GM23338 (cell line): ENCODE results near the gene KCNIP1. TPM values are rescaled to one million over a fixed set of nuclear protein-coding genes. Genes with fewer than 3 reads are reported as not detected.

ENCODE experiments used
- ATAC-seq: fragments of 200-7000 bp; cut with Tn5 transposase; 3 replicates; pipeline ENCODE4 v1.9.1; 2020
- DNase-seq: peaks from one replicate; pipeline ENCODE4 v3.0.0-alpha.2; 2015; ENCODE audit warnings: low spot score
- H2AFZ ChIP-seq: fragments of 200-600 bp; sonication (generic); 2 replicates; pipeline ENCODE4 v1.8.0; 2016; ENCODE audit warnings: antibody characterized with exemption, mild to moderate bottlenecking, moderate library complexity
- H3F3A ChIP-seq: fragments of 200-600 bp; sonication (generic); replicated peaks from 2 replicates; pipeline ENCODE4 v1.8.0; 2017; ENCODE audit warnings: antibody characterized with exemption, mixed run types, low read depth
- H3K27ac ChIP-seq: fragments of 200-600 bp; sonication (generic); 2 replicates; pipeline ENCODE4 v1.6.1; 2016; ENCODE audit warnings: low read depth
- H3K27me3 ChIP-seq: fragments of 200-600 bp; sonication (generic); 2 replicates; pipeline ENCODE4 v1.8.0; 2016; ENCODE audit warnings: mild to moderate bottlenecking, mixed run types, moderate library complexity; ENCODE audit not compliant: insufficient read depth
- H3K36me3 ChIP-seq: fragments of 200-600 bp; sonication (generic); 2 replicates; pipeline ENCODE4 v1.8.0; 2016; ENCODE audit warnings: mild to moderate bottlenecking; ENCODE audit not compliant: insufficient read depth
- H3K4me1 ChIP-seq: fragments of 200-600 bp; sonication (generic); 2 replicates; pipeline ENCODE4 v1.8.0; 2016; ENCODE audit warnings: mild to moderate bottlenecking, moderate library complexity; ENCODE audit not compliant: insufficient read depth
- H3K4me2 ChIP-seq: fragments of 200-600 bp; sonication (generic); 2 replicates; pipeline ENCODE4 v1.7.1; 2017; ENCODE audit warnings: mixed run types
- H3K4me3 ChIP-seq: fragments of 200-600 bp; sonication (generic); 2 replicates; pipeline ENCODE4 v1.6.1; 2016; ENCODE audit warnings: mixed run types
- H3K79me2 ChIP-seq: fragments of 200-600 bp; sonication (generic); replicated peaks from 2 replicates; pipeline ENCODE4 v1.8.0; 2017; ENCODE audit warnings: mild to moderate bottlenecking; ENCODE audit not compliant: insufficient read depth
- H3K9me2 ChIP-seq: fragments of 200-600 bp; sonication (generic); 2 replicates; pipeline ENCODE4 v1.8.0; 2017; ENCODE audit not compliant: insufficient read depth
- H4K20me1 ChIP-seq: fragments of 200-600 bp; sonication (generic); replicated peaks from 2 replicates; pipeline ENCODE4 v1.8.0; 2017; ENCODE audit warnings: mild to moderate bottlenecking; ENCODE audit not compliant: insufficient read depth
- H3K27ac Mint-ChIP-seq: 2 replicates; pipeline ENCODE4 v1.8.0; 2020; ENCODE audit warnings: inconsistent platforms, mild to moderate bottlenecking, moderate library complexity, mixed read lengths
- H3K27me3 Mint-ChIP-seq: 3 replicates; pipeline ENCODE4 v1.8.0; 2022; ENCODE audit warnings: low read depth, mild to moderate bottlenecking, moderate library complexity, mixed read lengths, inconsistent platforms; ENCODE audit not compliant: insufficient read depth, poor library complexity
- H3K36me3 Mint-ChIP-seq: 3 replicates; pipeline ENCODE4 v1.8.0; 2021; ENCODE audit warnings: low read depth, mild to moderate bottlenecking, inconsistent platforms, moderate library complexity, mixed read lengths
- H3K4me1 Mint-ChIP-seq: 3 replicates; pipeline ENCODE4 v1.8.0; 2020; ENCODE audit warnings: mild to moderate bottlenecking, inconsistent platforms, mixed read lengths
- H3K4me3 Mint-ChIP-seq: 3 replicates; pipeline ENCODE4 v1.8.0; 2021; ENCODE audit warnings: moderate library complexity, mild to moderate bottlenecking, inconsistent platforms, mixed read lengths
- H3K9me3 Mint-ChIP-seq: 3 replicates; pipeline ENCODE4 v1.8.0; 2020; ENCODE audit warnings: moderate library complexity, mild to moderate bottlenecking, inconsistent platforms, mixed read lengths
- CTCF ChIP-seq, 2 experiments: fragments of 200-600 bp in 1 of 2; sonication (generic) in 1 of 2; conservative IDR thresholded peaks; 2 replicates each; pipeline versions ENCODE4 v1.5.1 to v1.6.1; 2016 to 2017; ENCODE audit warnings: antibody characterized with exemption in 2 of 2, low read depth in 2 of 2, mild to moderate bottlenecking in 2 of 2, moderate library complexity in 1 of 2
- EZH2 ChIP-seq: fragments of 200-600 bp; sonication (generic); IDR thresholded peaks from one replicate; pipeline ENCODE4 v1.8.0; 2017; ENCODE audit warnings: antibody characterized with exemption, mild to moderate bottlenecking, low read depth; ENCODE audit not compliant: unreplicated experiment
- EZH2phosphoT487 ChIP-seq: fragments of 200-600 bp; sonication (generic); IDR thresholded peaks from one replicate; pipeline ENCODE4 v1.8.1; 2018; ENCODE audit warnings: antibody characterized with exemption; ENCODE audit not compliant: unreplicated experiment
- POLR2AphosphoS5 ChIP-seq: IDR thresholded peaks from 2 replicates; pipeline ENCODE4 v1.6.1; 2016; ENCODE audit warnings: antibody characterized with exemption, low read depth
- STAT1 ChIP-seq: IDR thresholded peaks from one replicate; pipeline ENCODE4 v1.6.1; 2016; ENCODE audit warnings: antibody characterized with exemption; ENCODE audit not compliant: unreplicated experiment
- ZNF114 ChIP-seq: fragments of 250-450 bp; sonication (Bioruptor Pico); IDR thresholded peaks from 2 replicates; pipeline ENCODE4 v1.5.0; 2020; ENCODE audit warnings: mild to moderate bottlenecking, moderate library complexity
- ZNF331 ChIP-seq: fragments of 250-450 bp; sonication (Bioruptor Pico); IDR thresholded peaks from 2 replicates; pipeline ENCODE4 v1.5.0; 2020; ENCODE audit warnings: low read depth, mild to moderate bottlenecking, moderate library complexity
- ZNF462 ChIP-seq: fragments of 250-450 bp; sonication (Bioruptor Pico); IDR thresholded peaks from 2 replicates; pipeline ENCODE4 v1.5.0; 2020; ENCODE audit warnings: mild to moderate bottlenecking, moderate library complexity
- polyA plus RNA-seq: library from polyadenylated mRNA; unstranded; fragments of >200 nt; fragmentation: Nextera tagmentation; extraction: Ambion mirVana; gene quantifications from 2 replicates; pipeline ENCODE4 v1.2.1, GENCODE V29; 2016
- total RNA-seq: library from RNA; depleted of rRNA; stranded (reverse); fragments of >200 nt; shearing (Covaris generic); gene quantifications from 2 replicates; pipeline ENCODE4 v1.2.3, GENCODE V29; 2014

KCNIP1 gene
- total and polyA plus RNA-seq, 2 experiments from 2014 or later = 0.31 to 0.87 TPM

GRCh38 chr5:170523830-170524229, 20.0 kb downstream of the KCNIP1 start (continued):
- no peak for TF ChIP-seq ZNF462 (CRISPR knock-in tag)
- TF ChIP-seq ZNF114 (CRISPR knock-in tag) = no peak
- no peak for TF ChIP-seq CTCF (conservative IDR thresholded peaks at IDR 0.05; ENCODE audit: low read depth in 2 of 2)
- no peak for TF ChIP-seq ZNF331
- no peak for TF ChIP-seq EZH2

- no peaks in the 10 kb centered on the region for H3K36me3 ChIP-seq
- H3K27ac ChIP-seq = no peak overlapping the region
- Mint-ChIP-seq H3K27me3 (peaks cover 2% of the 10 kb centered on the region), H3K9me3 (no peaks in the 10 kb centered on the region), H3K4me3 (no peak overlapping the region), H3K27ac (no peak overlapping the region), H3K4me1 (peaks cover 12% of the 10 kb centered on the region), H3K36me3 (no peaks in the 10 kb centered on the region)
- H4K20me1 ChIP-seq = no peaks in the 10 kb centered on the region; the same call in 1 of the 2 replicates
- DNase-seq (no peak), ATAC-seq (no peak)
- no peaks in the 10 kb centered on the region for H3K27me3 ChIP-seq
- no peaks in the 10 kb centered on the region for H3K79me2 ChIP-seq
- no peak overlapping the region for H3K4me2 ChIP-seq
- H3K4me3 ChIP-seq = no peak overlapping the region
- H3K4me1 ChIP-seq = 0 out of 2 replicates have a peak, but pooled peaks cover 4% of the 10 kb centered on the region
- H3K9me2 ChIP-seq = peaks cover 4% of the 10 kb centered on the region; the same call in 1 of the 2 replicates
- H3F3A ChIP-seq = no peaks in the 10 kb centered on the region
- no peak overlapping the region for H2AFZ ChIP-seq
- TF ChIP-seq CTCF (conservative IDR thresholded peaks at IDR 0.05; ENCODE audit: low read depth in 2 of 2) = no peak
- TF ChIP-seq STAT1 = no peak
- TF ChIP-seq EZH2phosphoT487 = no peak
- TF ChIP-seq POLR2AphosphoS5 = no peak
- no peak for TF ChIP-seq ZNF331
Measured at GRCh38 chr5:170524576-170524975, 20.8 kb downstream of the KCNIP1 start.
